ENCODE measurements around the gene RFX2.

DNA sequence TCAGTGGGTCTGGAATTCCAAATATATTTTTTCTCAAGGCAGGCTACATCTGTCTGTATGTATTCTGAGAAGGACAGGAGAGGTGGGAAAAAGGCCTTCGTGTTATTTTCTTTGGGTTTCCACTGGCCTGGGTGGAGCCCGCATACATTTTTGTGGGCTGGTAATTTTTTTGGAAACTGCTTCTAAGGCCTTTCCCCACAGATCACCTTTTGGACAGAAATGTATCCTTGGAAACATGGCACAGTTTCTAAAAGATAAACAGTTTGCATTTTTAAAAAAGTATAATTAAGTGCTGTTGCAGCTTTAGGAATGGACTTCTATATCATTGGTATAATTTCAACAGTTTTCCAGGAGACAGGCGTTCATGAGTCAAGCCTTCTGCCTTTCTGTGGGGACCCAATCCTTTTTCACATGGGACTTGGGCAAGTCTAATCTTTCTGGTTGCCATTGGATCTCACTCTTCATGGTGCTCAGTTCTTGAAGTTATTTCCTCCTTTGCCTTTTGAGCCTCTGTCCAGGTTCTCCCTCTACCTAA is 8.9 kb downstream of the RFX2 start:
- TF ChIP-seq POLR2A (IDR thresholded peaks at IDR 0.05; ENCODE audit: low read depth, low read length), result no peak
- no peak for TF ChIP-seq POLR2AphosphoS5 (IDR thresholded peaks at IDR 0.05; ENCODE audit: low read depth, low read length)
